HepG2 (cell line): ENCODE measurements around the gene PPP1R13B. TPM values are rescaled to one million over a fixed set of nuclear protein-coding genes. Genes with fewer than 3 reads are reported as not detected.

Source experiments
- ETV5 ChIP-seq: IDR thresholded peaks from 2 replicates; pipeline ENCODE4 v1.6.1; 2018; ENCODE audit warnings: missing biosample characterization, missing genetic modification reagents, inconsistent platforms, borderline replicate concordance
- FOSL2 ChIP-seq: sonication (generic); formaldehyde crosslinking; IDR thresholded peaks from 2 replicates; pipeline ENCODE4 v1.4.0; 2020; ENCODE audit warnings: missing genetic modification reagents
- GLI4 ChIP-seq: sonication (generic); formaldehyde crosslinking; IDR thresholded peaks from 2 replicates; pipeline ENCODE4 v1.5.1; 2020; ENCODE audit warnings: missing genetic modification reagents, mild to moderate bottlenecking, moderate library complexity, borderline replicate concordance
- MAFK ChIP-seq, 2 experiments: IDR thresholded peaks in 1 of 2; conservative IDR thresholded peaks in 1 of 2; 2 replicates each; pipeline ENCODE4 v1.6.1; 2011; ENCODE audit warnings: improper control_type of control experiment in 2 of 2, low read length in 2 of 2
- MEF2D ChIP-seq: sonication (generic); formaldehyde crosslinking; IDR thresholded peaks from 2 replicates; pipeline ENCODE4 v1.5.1; 2020; ENCODE audit warnings: mild to moderate bottlenecking, missing genetic modification reagents
- SMAD3 ChIP-seq: sonication (generic); formaldehyde crosslinking; IDR thresholded peaks from 2 replicates; pipeline ENCODE4 v1.4.0; 2020; ENCODE audit warnings: missing genetic modification reagents
- STAG1 ChIP-seq: sonication (generic); formaldehyde crosslinking; IDR thresholded peaks from 2 replicates; pipeline ENCODE4 v1.4.0; 2020; ENCODE audit warnings: missing genetic modification reagents
- ZC3H4 ChIP-seq: sonication (generic); formaldehyde crosslinking; IDR thresholded peaks from 2 replicates; pipeline ENCODE4 v1.4.0; 2020; ENCODE audit warnings: missing genetic modification reagents, borderline replicate concordance
- ZFYVE20 ChIP-seq: sonication (generic); formaldehyde crosslinking; IDR thresholded peaks from 2 replicates; pipeline ENCODE4 v1.8.0; 2023; ENCODE audit warnings: low read depth, mild to moderate bottlenecking, moderate library complexity, missing genetic modification reagents, borderline replicate concordance
- ZNF432 ChIP-seq: sonication (generic); formaldehyde crosslinking; IDR thresholded peaks from 2 replicates; pipeline ENCODE4 v1.5.0; 2020; ENCODE audit warnings: missing genetic modification reagents, mild to moderate bottlenecking, borderline replicate concordance
- ZNF570 ChIP-seq: sonication (generic); formaldehyde crosslinking; IDR thresholded peaks from 2 replicates; pipeline ENCODE4 v1.4.0; 2020; ENCODE audit warnings: mild to moderate bottlenecking, missing genetic modification reagents, borderline replicate concordance
- ZNF674 ChIP-seq: sonication (generic); formaldehyde crosslinking; IDR thresholded peaks from 2 replicates; pipeline ENCODE4 v1.5.0; 2020; ENCODE audit warnings: low read depth, mild to moderate bottlenecking, missing genetic modification reagents
- ZNF792 ChIP-seq: IDR thresholded peaks from 2 replicates; pipeline ENCODE4 v1.6.1; 2016
- polyA plus RNA-seq, 8 experiments: library from polyadenylated mRNA; depleted of rRNA in 3 of 8; stranded (reverse) in 7 of 8; unstranded in 1 of 8; fragments of >200 nt; fragmentation: Illumina TruSeq in 4 of 8; extraction: Trizol in 4 of 8; gene quantifications; 2 replicates each; pipeline versions ENCODE4 v1.2.1 to v1.2.3, GENCODE V29; 2011 to 2016; ENCODE audit warnings: low read depth in 4 of 8, missing spikeins in 1 of 8, mixed read lengths in 1 of 8; ENCODE audit not compliant: insufficient read depth in 1 of 8
- total RNA-seq, 5 experiments: library from RNA; depleted of rRNA; stranded (reverse); fragments of >200 nt; fragmentation: Illumina TruSeq; extraction: Trizol; gene quantifications; 2 replicates each; pipeline ENCODE4 v1.2.3, GENCODE V29; 2016; ENCODE audit warnings: low read depth in 1 of 5
- TF ChIP-seq, protein P1 (sequence below): IDR thresholded peaks from 2 replicates; pipeline ENCODE4 v1.6.1; 2016; ENCODE audit warnings: low read depth, borderline replicate concordance
- TF ChIP-seq, protein P2 (sequence below): IDR thresholded peaks from 2 replicates; pipeline ENCODE4 v1.6.1; 2016
- TF ChIP-seq, protein P3 (sequence below): sonication (generic); formaldehyde crosslinking; IDR thresholded peaks from 2 replicates; pipeline ENCODE4 v1.5.1; 2020; ENCODE audit warnings: missing genetic modification reagents, mild to moderate bottlenecking, borderline replicate concordance
- TF ChIP-seq, protein P4 (sequence below): sonication (generic); formaldehyde crosslinking; IDR thresholded peaks from 2 replicates; pipeline ENCODE4 v1.4.0; 2020; ENCODE audit warnings: low read depth, missing genetic modification reagents

The PPP1R13B gene
- total and polyA plus RNA-seq, 2 of the 13 experiments (the other 11 are each of a cell fraction or from before 2014, with no cell fraction given) = 4.6 to 9.4 TPM

DNA sequence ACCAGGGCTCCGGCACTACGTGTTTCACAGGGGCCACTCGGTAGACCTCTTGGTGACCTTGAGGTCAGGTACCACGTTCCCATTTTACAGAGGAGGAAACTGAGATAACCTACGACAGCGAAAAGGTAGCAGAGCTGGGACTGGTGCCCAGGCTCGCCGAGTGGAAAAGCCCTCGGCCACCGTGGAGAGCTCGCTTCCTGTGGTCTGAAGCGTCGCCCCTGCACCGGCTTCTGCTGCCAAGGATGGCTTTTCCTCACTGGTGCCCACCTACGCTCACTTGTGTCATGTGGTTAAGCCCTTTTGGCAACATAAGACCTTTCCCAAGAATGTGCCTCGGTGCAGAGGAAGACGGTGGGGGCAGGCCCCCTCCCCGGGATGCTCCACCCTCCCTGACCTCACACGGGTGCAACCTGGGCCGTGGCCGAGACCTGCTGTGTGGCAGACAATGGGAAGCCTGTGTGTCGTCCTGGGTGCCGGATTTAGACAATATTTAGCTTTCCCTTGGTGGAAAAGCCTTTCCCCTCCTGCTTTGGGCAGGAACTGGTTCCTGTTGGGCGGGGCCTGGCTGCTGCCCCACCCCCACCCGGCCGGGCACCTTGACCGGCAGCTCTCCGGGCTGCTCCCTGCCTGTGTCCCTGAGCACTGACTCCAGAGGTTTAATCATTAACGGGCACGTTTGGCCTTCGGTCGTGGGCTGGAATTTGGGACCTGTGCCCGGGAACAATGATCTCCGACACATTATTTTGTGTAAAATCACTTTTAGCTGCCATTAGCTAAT lies 32.4 kb upstream of the PPP1R13B start (continued):
- TF ChIP-seq SMAD3 (CRISPR knock-in tag) (peak; percentile 77), ZNF674 (no peak), ZC3H4 (CRISPR knock-in tag) (peak; percentile 72; the same call in 1 of the 2 replicates), STAG1 (CRISPR knock-in tag) (no peak; the same call in 1 of the 2 replicates), ETV5 (CRISPR knock-in tag) (peak; percentile 91), MAFK (conservative IDR thresholded peaks at IDR 0.05 in 1 of 2, IDR thresholded peaks at IDR 0.05 in 1 of 2; ENCODE audit: low read length in 2 of 2) (no peak), ZNF570 (CRISPR knock-in tag) (no peak), GLI4 (no peak), ZFYVE20 (CRISPR knock-in tag) (no peak), MEF2D (CRISPR knock-in tag) (peak; percentile 93), ZNF792 (CRISPR knock-in tag) (peak; percentile 86), FOSL2 (peak; percentile 52), ZNF432 (CRISPR knock-in tag) (no peak)
- TF ChIP-seq, protein P1, sequence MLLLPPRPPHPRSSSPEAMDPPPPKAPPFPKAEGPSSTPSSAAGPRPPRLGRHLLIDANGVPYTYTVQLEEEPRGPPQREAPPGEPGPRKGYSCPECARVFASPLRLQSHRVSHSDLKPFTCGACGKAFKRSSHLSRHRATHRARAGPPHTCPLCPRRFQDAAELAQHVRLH (CRISPR knock-in tag) = peak; percentile 67; the same call in 1 of the 2 replicates
- TF ChIP-seq, protein P2, sequence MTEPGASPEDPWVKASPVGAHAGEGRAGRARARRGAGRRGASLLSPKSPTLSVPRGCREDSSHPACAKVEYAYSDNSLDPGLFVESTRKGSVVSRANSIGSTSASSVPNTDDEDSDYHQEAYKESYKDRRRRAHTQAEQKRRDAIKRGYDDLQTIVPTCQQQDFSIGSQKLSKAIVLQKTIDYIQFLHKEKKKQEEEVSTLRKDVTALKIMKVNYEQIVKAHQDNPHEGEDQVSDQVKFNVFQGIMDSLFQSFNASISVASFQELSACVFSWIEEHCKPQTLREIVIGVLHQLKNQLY (CRISPR knock-in tag) = no peak; the same call in 1 of the 2 replicates
- TF ChIP-seq, protein P3, sequence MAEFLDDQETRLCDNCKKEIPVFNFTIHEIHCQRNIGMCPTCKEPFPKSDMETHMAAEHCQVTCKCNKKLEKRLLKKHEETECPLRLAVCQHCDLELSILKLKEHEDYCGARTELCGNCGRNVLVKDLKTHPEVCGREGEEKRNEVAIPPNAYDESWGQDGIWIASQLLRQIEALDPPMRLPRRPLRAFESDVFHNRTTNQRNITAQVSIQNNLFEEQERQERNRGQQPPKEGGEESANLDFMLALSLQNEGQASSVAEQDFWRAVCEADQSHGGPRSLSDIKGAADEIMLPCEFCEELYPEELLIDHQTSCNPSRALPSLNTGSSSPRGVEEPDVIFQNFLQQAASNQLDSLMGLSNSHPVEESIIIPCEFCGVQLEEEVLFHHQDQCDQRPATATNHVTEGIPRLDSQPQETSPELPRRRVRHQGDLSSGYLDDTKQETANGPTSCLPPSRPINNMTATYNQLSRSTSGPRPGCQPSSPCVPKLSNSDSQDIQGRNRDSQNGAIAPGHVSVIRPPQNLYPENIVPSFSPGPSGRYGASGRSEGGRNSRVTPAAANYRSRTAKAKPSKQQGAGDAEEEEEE (CRISPR knock-in tag) = no peak; the same call in 1 of the 2 replicates
- TF ChIP-seq, protein P4, sequence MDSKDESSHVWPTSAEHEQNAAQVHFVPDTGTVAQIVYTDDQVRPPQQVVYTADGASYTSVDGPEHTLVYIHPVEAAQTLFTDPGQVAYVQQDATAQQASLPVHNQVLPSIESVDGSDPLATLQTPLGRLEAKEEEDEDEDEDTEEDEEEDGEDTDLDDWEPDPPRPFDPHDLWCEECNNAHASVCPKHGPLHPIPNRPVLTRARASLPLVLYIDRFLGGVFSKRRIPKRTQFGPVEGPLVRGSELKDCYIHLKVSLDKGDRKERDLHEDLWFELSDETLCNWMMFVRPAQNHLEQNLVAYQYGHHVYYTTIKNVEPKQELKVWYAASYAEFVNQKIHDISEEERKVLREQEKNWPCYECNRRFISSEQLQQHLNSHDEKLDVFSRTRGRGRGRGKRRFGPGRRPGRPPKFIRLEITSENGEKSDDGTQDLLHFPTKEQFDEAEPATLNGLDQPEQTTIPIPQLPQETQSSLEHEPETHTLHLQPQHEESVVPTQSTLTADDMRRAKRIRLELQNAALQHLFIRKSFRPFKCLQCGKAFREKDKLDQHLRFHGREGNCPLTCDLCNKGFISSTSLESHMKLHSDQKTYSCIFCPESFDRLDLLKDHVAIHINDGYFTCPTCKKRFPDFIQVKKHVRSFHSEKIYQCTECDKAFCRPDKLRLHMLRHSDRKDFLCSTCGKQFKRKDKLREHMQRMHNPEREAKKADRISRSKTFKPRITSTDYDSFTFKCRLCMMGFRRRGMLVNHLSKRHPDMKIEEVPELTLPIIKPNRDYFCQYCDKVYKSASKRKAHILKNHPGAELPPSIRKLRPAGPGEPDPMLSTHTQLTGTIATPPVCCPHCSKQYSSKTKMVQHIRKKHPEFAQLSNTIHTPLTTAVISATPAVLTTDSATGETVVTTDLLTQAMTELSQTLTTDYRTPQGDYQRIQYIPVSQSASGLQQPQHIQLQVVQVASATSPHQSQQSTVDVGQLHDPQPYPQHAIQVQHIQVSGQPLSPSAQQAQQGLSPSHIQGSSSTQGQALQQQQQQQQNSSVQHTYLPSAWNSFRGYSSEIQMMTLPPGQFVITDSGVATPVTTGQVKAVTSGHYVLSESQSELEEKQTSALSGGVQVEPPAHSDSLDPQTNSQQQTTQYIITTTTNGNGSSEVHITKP (CRISPR knock-in tag) = peak; percentile 84
